SK-N-MC (cell line): ENCODE measurements around the gene DOCK10.

Source experiments
- DNase-seq: peaks from one replicate; pipeline ENCODE4 v3.0.0-alpha.2; 2011; ENCODE audit warnings: low read depth, low spot score
- H3K27ac ChIP-seq: fragments of 200-600 bp; sonication (generic); 2 replicates; pipeline ENCODE4 v1.5.1; 2016; ENCODE audit warnings: mixed run types
- H3K36me3 ChIP-seq: fragments of 200-600 bp; sonication (generic); 2 replicates; pipeline ENCODE4 v1.6.1; 2017; ENCODE audit warnings: antibody characterized with exemption, low read length, mixed read lengths; ENCODE audit not compliant: insufficient read depth
- H3K4me3 ChIP-seq: fragments of 200-600 bp; sonication (generic); 2 replicates; pipeline ENCODE4 v1.5.1; 2016
- H3K9ac ChIP-seq: fragments of 200-600 bp; sonication (generic); 2 replicates; pipeline ENCODE4 v1.8.0; 2017; ENCODE audit warnings: mixed run types, mixed read lengths; ENCODE audit not compliant: insufficient read length
- H3K9me3 ChIP-seq: fragments of 200-600 bp; sonication (generic); 2 replicates; pipeline ENCODE4 v1.6.1; 2017; ENCODE audit warnings: low read depth, mild to moderate bottlenecking, antibody characterized with exemption, low read length, moderate library complexity, mixed read lengths
- EZH2 ChIP-seq: fragments of 200-600 bp; sonication (generic); IDR thresholded peaks from one replicate; pipeline ENCODE4 v1.6.1; 2017; ENCODE audit warnings: antibody characterized with exemption
- FOXP2 ChIP-seq: optimal IDR thresholded peaks from 2 replicates; pipeline ENCODE3; 2011; ENCODE audit warnings: mild to moderate bottlenecking, moderate library complexity; ENCODE audit not compliant: insufficient read depth; ENCODE audit errors: extremely low read length, control extremely low read depth
- POLR2AphosphoS5 ChIP-seq: IDR thresholded peaks from 2 replicates; pipeline ENCODE4 v1.6.1; 2012; ENCODE audit warnings: mild to moderate bottlenecking, low read depth, low read length, borderline replicate concordance

DOCK10 gene

GRCh38 chr2:225010804-225011203 is 31.5 kb downstream of the DOCK10 start:
- no peak for DNase-seq
- H3K27ac ChIP-seq = no peak overlapping the region
- no peaks in the 10 kb centered on the region for H3K36me3 ChIP-seq
- H3K4me3 ChIP-seq = no peak overlapping the region
- no peaks in the 10 kb centered on the region for H3K9me3 ChIP-seq
- H3K9ac ChIP-seq = no peak overlapping the region
- TF ChIP-seq EZH2 (no peak), FOXP2 (no peak), POLR2AphosphoS5 (no peak)

- Histone ChIP-seq H3K4me3 (no peak overlapping the region), H3K27ac (no peak overlapping the region), H3K36me3 (no peaks in the 10 kb centered on the region), H3K9ac (no peak overlapping the region), H3K9me3 (no peaks in the 10 kb centered on the region)
- TF ChIP-seq FOXP2 (no peak), POLR2AphosphoS5 (no peak), EZH2 (no peak)
- DNase-seq = no peak
Observed at GRCh38 chr2:225009768-225010167, 32.5 kb downstream of the DOCK10 start.

GRCh38 chr2:225008935-225009334 is 33.3 kb downstream of the DOCK10 start:
- H3K9ac ChIP-seq = no peak overlapping the region
- TF ChIP-seq FOXP2 (no peak), EZH2 (no peak), POLR2AphosphoS5 (no peak)
- H3K36me3 ChIP-seq = no peaks in the 10 kb centered on the region
- no peak for DNase-seq
- H3K9me3 ChIP-seq = no peaks in the 10 kb centered on the region
- H3K4me3 ChIP-seq = no peak overlapping the region
- H3K27ac ChIP-seq = no peak overlapping the region

GRCh38 chr2:225008179-225008856 is 34.0 kb downstream of the DOCK10 start:
- Histone ChIP-seq H3K36me3 (no peaks in the 10 kb centered on the region), H3K9me3 (no peaks in the 10 kb centered on the region), H3K9ac (no peak overlapping the region), H3K4me3 (no peak overlapping the region), H3K27ac (no peak overlapping the region)
- DNase-seq = no peak
- no peak for TF ChIP-seq EZH2
- no peak for TF ChIP-seq POLR2AphosphoS5
- TF ChIP-seq FOXP2 = no peak

- no peak for DNase-seq
- H3K36me3 ChIP-seq = no peaks in the 10 kb centered on the region
- TF ChIP-seq POLR2AphosphoS5 (no peak), FOXP2 (no peak), EZH2 (no peak)
- H3K9ac ChIP-seq = no peak overlapping the region
- no peaks in the 10 kb centered on the region for H3K9me3 ChIP-seq
- no peak overlapping the region for H3K27ac ChIP-seq
- H3K4me3 ChIP-seq = no peak overlapping the region
Observed at GRCh38 chr2:225006730-225007129, 35.5 kb downstream of the DOCK10 start.

- H3K27ac ChIP-seq = no peak overlapping the region
- H3K9me3 ChIP-seq = no peaks in the 10 kb centered on the region
- DNase-seq = no peak
- H3K4me3 ChIP-seq = no peak overlapping the region
- TF ChIP-seq EZH2 = no peak
- no peak for TF ChIP-seq POLR2AphosphoS5
- no peak for TF ChIP-seq FOXP2
- H3K9ac ChIP-seq = no peak overlapping the region
- H3K36me3 ChIP-seq = no peaks in the 10 kb centered on the region
Observed at GRCh38 chr2:225004597-225004996, 37.7 kb downstream of the DOCK10 start.

GRCh38 chr2:225002656-225003045 is 39.6 kb downstream of the DOCK10 start:
- no peak for DNase-seq
- TF ChIP-seq EZH2 (no peak), POLR2AphosphoS5 (no peak), FOXP2 (no peak)
- H3K36me3 ChIP-seq = no peaks in the 10 kb centered on the region

GRCh38 chr2:225002039-225002655 is 40.1 kb downstream of the DOCK10 start:
- DNase-seq = no peak
- H3K27ac ChIP-seq = no peak overlapping the region
- TF ChIP-seq EZH2 (no peak), FOXP2 (peak; percentile 61)
- H3K4me3 ChIP-seq = no peak overlapping the region
- no peaks in the 10 kb centered on the region for H3K9me3 ChIP-seq
- H3K36me3 ChIP-seq = no peaks in the 10 kb centered on the region
- H3K9ac ChIP-seq = no peak overlapping the region

More at GRCh38 chr2:225002656-225003045, 39.6 kb downstream of the DOCK10 start:
- Histone ChIP-seq H3K9me3 (no peaks in the 10 kb centered on the region), H3K4me3 (no peak overlapping the region), H3K27ac (no peak overlapping the region), H3K9ac (no peak overlapping the region)

- Histone ChIP-seq H3K27ac (no peak overlapping the region), H3K9me3 (no peaks in the 10 kb centered on the region), H3K9ac (no peak overlapping the region), H3K4me3 (no peak overlapping the region), H3K36me3 (no peaks in the 10 kb centered on the region)
- DNase-seq = no peak
- no peak for TF ChIP-seq FOXP2
- no peak for TF ChIP-seq EZH2
- TF ChIP-seq POLR2AphosphoS5 = no peak
Observed at GRCh38 chr2:224999754-225000153, 42.5 kb downstream of the DOCK10 start.

GRCh38 chr2:224999321-224999720 is 42.9 kb downstream of the DOCK10 start:
- no peak overlapping the region for H3K4me3 ChIP-seq
- DNase-seq = no peak
- no peak overlapping the region for H3K9ac ChIP-seq
- H3K36me3 ChIP-seq = no peaks in the 10 kb centered on the region
- no peak overlapping the region for H3K27ac ChIP-seq
- no peak for TF ChIP-seq POLR2AphosphoS5
- TF ChIP-seq EZH2 = no peak
- TF ChIP-seq FOXP2 = no peak
- no peaks in the 10 kb centered on the region for H3K9me3 ChIP-seq
